HK-2 (cell line): ENCODE results near the gene ZBTB47.

ENCODE experiments used
- DNase-seq: peaks from one replicate; pipeline ENCODE4 v3.0.0-alpha.2; 2018; ENCODE audit not compliant: unreplicated experiment

Gene ZBTB47

GRCh38 chr3:42699511-42699971, 46.0 kb downstream of the ZBTB47 start:
- no peak for DNase-seq

GRCh38 chr3:42700366-42701288, 47.1 kb downstream of the ZBTB47 start:
- DNase-seq = no peak

GRCh38 chr3:42701371-42702065, 48.0 kb downstream of the ZBTB47 start:
- DNase-seq = peak; percentile 69

DNA sequence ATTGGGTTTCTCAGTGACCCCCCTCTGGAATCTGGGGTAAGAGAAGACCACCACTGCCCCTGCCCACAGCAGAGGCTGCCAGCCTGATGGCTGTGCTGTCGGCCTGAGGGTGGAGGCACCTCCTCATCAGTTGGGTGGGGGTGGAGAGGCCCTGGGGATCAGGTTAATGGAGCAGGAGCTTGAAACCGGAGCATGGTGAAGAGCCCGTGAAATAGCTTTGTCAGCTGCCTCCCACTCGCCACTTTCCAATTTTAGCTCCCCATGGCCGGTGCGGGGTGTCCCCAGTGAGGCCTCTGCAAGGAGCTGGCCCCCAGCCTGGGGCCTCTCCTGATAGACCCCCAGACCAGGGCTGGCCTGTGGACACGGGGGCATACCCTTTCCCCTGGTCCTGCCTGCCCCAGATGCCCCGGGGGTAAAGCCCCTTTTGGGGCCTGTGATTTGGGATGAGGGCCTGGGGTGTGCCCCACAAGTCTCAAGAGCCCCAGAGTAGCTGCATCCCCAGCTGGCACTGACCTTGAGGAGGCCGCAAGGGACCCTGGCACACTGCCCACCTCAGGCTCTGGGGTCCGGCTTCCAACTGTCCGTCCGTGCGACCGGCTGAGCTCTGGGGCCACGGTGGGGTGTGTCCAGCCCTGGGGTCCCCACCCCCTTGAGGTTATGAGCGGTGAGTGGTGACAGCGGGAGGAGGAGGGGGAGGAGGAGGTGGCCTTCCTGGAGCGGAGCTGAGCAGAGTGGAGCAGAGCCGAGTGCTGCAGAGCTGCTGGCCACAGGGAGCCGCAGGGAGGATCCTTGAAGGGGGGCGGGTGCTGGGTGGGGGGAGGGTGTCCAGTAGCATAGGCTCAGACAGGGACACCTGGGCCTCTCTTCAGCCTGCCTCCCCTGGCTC, 48.8 kb downstream of the ZBTB47 start, which contains the start of gene HHATL:
Gene HHATL, minus strand, starts transcription at position 733 of the 886 bp plus-strand sequence. CDS start 1,972 bp downstream, outside the sequence.
- no peak for DNase-seq

- no peak for DNase-seq
Observed at GRCh38 chr3:42702982-42703694, 49.6 kb downstream of the ZBTB47 start.

- no peak for DNase-seq
Observed at GRCh38 chr3:42703695-42704025, 50.2 kb downstream of the ZBTB47 start.

DNA sequence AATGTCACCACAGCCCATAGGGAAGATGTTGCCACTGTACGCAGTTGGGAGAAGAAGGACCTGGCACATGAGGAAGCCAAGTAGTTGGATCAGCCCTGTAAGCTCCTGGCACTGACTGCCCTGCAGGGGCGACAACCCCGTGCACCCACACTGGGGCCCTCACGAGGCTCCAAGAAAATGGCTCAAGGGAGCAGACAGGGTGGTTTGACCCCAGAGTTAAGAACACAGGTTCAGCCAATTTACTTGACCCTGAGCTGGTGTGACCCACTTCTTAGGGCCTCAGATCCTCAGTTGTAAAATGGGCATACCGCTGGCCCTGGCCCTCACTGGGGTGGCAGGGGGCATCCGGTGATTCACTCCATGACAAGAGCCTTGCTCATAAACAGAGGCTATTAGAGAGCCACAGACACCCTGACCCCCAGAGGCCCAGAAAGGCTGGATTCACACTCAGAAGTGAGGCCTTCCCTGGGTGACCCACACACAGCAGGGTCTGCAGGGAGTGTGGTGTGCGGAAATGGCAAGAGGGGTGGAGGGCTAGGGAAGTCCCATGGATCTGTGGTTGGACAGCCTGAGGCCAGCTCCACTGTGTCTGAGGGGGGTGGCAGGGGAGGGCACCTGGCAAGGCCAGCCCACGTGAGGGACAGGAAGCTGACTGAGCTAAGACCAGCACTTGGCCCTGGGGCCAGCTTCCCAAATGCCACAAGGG, 50.8 kb downstream of the ZBTB47 start:
- DNase-seq = no peak

DNA sequence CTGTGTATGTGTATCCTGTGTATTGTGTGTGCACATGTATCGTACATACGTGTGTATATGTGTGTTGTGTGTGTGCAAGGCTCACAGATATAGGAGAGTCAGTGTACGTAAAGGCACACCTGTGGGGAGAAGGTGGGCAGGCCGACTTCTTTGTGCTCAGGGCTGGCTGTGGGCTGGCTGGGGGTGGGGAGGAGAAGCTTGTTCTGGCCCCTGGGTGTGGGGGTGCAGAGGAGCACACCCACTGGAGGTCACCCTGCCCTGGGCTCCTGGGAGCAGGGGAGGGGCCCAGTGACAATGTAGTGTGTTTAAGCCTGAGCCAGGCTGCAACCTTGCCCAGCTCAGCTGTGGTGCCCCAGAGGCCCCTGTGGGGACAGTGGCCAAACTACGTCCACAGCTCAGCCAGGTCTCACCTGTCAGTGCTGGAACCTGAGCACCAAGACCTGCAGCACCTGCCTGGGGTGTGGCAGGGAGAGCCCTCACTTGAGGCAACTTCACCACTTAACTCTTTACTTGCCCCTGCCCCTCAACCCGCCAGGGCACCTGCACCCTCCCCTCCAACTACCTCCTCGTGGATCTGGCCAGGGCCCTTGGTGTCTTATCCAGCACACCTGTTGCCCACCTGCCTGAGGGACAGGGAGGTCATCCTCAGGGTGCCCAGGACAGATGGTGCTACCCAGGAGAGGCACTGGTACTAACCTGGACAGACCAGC, 51.7 kb downstream of the ZBTB47 start:
- no peak for DNase-seq

DNA sequence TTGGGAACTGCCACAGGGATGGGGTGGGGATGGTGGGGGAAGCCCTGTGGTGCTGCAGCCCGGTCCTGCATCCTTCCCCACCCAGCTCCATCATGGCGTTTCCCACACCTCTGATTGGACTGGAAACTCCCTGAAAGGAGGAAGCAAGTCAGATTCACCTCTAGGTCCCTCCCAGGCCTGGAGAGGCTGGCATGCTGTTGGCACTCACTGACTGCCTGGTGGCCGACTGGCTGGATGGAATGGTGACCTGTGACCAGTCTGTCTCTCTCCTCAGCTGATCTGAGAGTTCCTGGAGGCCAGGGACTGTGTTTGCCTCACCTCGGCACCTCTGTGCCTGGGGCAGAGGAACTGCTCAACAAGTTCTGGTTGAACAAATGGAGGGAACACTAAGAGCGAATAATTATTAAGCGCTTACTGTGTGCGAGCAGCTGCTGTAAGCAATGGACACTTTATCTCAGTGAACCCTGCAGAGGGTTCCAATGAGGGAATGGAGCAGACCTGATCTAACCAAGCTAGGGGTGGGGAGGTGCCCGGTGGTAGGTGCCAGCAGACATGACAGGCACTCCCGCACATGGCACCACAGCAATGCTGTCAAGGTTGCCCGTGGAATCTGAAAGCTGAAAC, 52.6 kb downstream of the ZBTB47 start:
- no peak for DNase-seq

- DNase-seq = no peak
Observed at GRCh38 chr3:42706721-42707619, 53.5 kb downstream of the ZBTB47 start.

- DNase-seq = no peak
Observed at GRCh38 chr3:42707620-42708355, 54.3 kb downstream of the ZBTB47 start.

DNA sequence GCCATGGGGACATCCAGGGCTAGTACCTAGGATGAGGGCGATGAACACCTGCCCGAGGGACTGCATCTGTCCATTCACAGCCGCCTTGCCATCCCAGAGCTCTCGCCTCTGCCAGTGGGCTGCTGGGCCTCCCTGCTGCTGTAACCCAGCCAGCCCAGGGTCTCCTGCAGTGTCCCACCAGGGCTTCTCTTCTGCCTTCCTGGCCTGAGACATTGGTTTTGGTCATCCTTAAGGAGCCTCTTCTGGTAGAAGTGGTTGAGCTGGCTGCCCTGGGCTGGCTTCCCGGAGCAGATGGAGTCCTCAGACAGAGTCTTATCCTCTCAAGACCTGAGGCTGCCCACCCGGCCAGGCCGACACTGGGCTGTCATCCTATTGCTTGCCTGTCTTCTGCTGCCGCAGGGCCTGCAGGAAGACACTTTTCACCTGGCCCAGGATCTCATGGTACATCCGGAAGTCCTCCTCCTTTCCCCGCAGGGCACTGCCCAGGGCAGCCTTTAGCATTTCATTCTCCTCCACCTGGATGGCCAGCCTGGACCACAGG, 55.2 kb downstream of the ZBTB47 start:
- no peak for DNase-seq

GRCh38 chr3:42709621-42710020, 56.1 kb downstream of the ZBTB47 start:
- DNase-seq = no peak

- DNase-seq = no peak
Observed at GRCh38 chr3:42710323-42711021, 57.0 kb downstream of the ZBTB47 start.

DNA sequence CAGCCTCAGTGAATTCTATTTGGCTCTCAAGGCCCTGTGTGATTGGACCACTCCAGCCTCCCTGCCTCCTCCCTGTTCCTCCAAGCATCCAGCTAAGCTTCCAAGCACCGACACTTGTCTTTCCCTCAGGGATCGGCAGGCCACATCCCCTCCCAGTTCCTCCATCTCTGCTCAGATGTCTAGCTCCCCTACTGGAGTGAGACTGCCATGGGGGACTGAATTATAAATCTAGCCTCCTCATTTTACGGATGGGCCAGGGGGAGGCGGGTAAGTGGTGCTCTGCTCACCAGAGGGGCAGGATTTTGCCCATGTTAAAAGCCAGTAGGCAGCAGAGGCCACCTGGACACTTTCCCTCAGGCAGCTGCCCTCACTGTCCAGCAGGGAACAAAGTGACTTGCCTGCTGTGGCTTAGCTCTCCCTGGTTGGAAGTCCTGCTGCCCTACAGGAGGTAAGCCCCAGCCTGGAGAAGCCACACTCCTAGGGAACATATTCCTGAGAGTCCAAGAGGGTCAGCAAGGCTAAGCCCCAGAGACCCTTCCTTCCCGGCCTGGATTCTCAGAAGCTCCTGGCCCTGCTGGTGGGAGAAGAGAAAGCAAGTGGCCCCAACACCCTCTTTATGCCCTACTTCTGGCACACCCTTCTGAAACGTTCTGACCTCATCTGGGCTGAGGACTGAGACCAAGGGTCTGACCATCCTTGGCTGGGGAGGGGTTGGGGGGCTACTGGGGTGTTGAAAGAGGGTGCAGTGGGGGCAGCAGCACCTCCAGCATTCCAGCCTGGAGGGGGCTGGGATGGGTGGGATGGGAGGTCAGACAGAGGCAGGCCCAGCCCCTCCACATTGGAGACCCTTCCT, 58.2 kb downstream of the ZBTB47 start:
- DNase-seq = no peak

- DNase-seq = no peak
Observed at GRCh38 chr3:42712344-42712648, 58.8 kb downstream of the ZBTB47 start.
